Left colon (tissue), 2 donors: ENCODE data around the gene SYT9. TPM values are rescaled to one million over a fixed set of nuclear protein-coding genes. Genes with fewer than 3 reads are reported as not detected.

Experiments used
- ATAC-seq: fragments of 200-7000 bp; cut with Tn5 transposase; one replicate; pipeline ENCODE4 v1.9.1; 2020; ENCODE audit warnings: mild to moderate bottlenecking, moderate library complexity
- DNase-seq, 2 donors: peaks; one replicate each; pipeline ENCODE4 v3.0.0-alpha.2; 2020
- intact Hi-C, 2 donors: fragments of 100-400 bp; cut with DNase I in 1 of 2; cut with micrococcal nuclease in 1 of 2; formaldehyde crosslinking; loops; one replicate each; pipeline versions ENCODE4 v1.11.2 to v1.14.0; 2022; cut with DNase I, micrococcal nuclease
- total RNA-seq, 2 donors: library from RNA; stranded (reverse); fragmentation: NEBNext Ultra II Directional; extraction: Animal tissue kit (Norgen Biotek cat#: 25700); gene quantifications; one replicate each; pipeline ENCODE4 v1.2.1, GENCODE V29; 2021
- donor health status: DM: no; HTN: no; CAD: no.
- donor health status: DM: yes; HTN: yes; CAD: no.

The SYT9 gene
- total RNA-seq, 2 donors from 2014 or later: 0.17 TPM; not detected in 1

GRCh38 chr11:7263842-7264241 lies 12.1 kb downstream of the SYT9 start:
- no peak for DNase-seq
- no peak for ATAC-seq
- intact Hi-C loops: loop anchor here in 1 of 2 donors (2.0 kb wide), 1 partner anchor 55 kb away; no protein-coding TSS in a partner anchor

- intact Hi-C loops: no loop called here
Measured at GRCh38 chr11:7268758-7269157, 17.1 kb downstream of the SYT9 start.

DNA sequence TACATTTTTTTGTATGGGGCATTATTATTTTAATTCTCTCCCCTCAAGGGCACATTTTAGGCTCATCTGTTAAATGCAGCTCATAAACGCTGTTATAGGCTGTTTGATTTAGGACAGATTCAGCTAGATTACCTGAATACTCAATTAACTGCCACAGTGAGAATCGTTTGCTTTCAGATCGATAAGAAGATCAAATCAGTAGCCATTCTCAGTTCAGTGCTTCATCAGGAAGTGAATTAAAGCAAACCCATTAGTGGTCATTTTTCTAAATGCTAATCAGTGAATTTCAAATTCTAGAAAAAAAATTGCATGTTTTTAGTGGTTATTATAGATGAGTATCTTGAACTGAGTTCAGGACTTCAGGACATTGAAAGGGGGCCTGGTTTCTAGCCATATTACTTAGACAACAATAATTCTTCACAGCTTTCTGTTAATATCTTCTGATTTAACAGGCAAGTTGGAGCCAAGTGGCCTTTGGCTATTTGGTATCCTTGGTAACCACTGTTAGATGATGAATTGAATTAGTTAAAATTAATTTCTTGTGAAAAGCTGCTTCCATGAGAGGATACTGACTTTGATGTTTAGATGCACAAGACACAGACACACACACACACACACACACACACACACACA lies 18.6 kb downstream of the SYT9 start:
- ATAC-seq (no peak), DNase-seq (no peak)
- intact Hi-C loops: no loop called here

More at GRCh38 chr11:7268758-7269157, 17.1 kb downstream of the SYT9 start:
- ATAC-seq (no peak), DNase-seq (no peak)

DNA sequence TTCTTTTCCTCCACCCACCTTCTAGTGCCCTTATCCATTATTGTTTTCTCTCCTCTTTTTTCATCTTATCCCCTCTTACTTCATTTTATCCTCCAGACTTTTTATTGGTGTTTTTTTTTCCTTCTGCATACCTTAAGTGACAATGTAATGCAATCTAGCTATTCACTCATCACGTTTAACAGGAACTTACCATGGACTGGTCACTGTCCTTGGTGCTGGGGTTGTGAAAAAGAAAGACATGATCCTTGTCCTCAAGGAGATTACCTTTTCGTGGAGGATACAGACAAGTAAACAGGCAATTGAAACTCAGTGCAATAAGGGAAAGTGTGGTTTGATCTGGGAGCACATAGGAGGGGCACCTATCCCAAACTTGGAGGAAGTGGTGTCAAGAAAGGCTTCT lies 20.7 kb downstream of the SYT9 start:
- intact Hi-C loops: no loop called here
- DNase-seq (no peak), ATAC-seq (no peak)

- intact Hi-C loops: no loop called here
- DNase-seq (no peak), ATAC-seq (no peak)
Measured at GRCh38 chr11:7275133-7275532, 23.4 kb downstream of the SYT9 start.

DNA sequence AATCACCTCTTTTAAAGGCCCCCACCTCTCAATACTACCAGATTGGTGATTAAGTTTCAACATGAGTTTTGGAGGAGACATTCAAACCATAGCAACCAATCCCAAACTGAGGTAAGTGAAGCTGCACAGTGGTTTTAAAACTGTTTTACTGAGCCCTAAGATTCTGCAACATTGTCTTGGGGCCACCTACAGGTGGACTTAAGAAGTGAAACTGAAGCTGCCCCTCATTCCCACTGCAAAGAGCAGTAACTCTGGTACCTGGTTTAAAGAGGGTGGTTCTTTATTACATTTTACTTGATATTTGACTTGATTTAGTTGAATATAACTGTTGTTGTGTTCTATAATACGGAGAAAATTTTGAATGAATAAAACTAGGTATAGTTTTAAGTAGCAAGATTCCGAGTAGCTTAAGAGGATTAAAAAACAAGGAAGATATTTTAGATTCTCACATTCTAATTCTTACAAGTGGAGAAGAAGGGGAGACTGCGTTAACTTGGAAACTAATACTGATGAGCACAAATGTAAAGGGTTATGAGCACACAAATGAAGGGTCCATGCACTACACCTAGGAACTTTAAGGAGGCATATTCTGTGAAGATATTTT lies 26.7 kb downstream of the SYT9 start:
- ATAC-seq: no peak

GRCh38 chr11:7279676-7280075 lies 28.0 kb downstream of the SYT9 start:
- intact Hi-C loops: no loop called here
- ATAC-seq: no peak
- no peak for DNase-seq

More for the DNA sequence above, 26.7 kb downstream of the SYT9 start:
- no peak for DNase-seq
- intact Hi-C loops: no loop called here

- ATAC-seq (no peak), DNase-seq (no peak)
- intact Hi-C loops: no loop called here
Measured at GRCh38 chr11:7281079-7281478, 29.4 kb downstream of the SYT9 start.

DNA sequence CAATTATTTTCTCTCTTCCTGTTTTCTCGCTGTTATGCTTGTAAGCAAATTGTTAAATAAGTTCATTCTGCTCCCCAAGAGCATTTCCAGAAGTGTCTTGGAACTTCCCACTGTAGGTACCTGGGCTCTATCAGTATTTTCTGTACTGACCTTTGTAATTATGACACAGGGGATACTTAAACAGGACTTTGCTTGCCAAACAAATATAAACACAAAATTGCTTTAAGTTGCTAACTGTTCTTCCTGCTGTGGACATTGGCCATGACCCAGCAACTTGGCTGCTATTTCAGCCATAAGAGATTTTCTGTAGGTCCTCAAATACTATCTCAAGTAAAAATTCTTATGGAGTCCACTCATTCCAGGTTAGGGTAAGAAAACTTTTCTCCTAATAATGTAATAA lies 30.1 kb downstream of the SYT9 start:
- intact Hi-C loops: no loop called here

GRCh38 chr11:7286178-7286577 lies 34.5 kb downstream of the SYT9 start:
- no peak for DNase-seq
- no peak for ATAC-seq
- intact Hi-C loops: no loop called here

More for the DNA sequence above, 30.1 kb downstream of the SYT9 start:
- no peak for DNase-seq
- ATAC-seq: no peak

DNA sequence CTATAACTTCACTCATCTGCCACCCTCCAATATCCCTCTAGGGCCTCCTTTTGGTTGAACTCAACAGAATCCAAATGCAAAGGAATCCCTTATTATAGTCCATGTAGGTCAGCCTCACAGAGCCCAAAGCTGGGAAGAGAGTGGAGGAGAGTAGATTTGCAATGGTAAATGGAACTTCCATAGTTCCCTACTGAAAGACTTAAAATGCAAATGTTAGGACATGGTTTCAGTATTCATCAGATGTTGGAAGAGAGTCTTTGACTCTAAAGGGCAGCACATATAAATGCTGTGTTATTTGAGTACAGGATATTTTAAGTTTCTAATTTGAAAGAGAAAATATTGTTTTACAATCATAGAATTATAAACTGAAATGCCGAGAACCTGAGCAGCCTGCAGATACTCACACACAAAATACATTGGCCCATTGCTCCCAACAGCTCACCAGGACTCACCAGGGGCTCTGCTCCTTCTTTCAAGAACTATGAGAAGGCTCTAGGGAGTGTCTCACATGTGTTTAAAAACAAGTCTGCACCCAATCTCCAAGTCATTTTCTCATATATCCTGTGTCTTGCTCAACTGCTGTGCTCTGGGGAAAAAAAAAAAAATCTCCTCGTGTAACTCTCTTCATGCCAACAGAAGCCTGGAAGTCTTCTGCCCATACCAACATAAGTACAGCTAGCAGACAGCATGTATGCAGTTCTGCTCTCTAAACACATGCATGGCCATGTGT lies 39.6 kb downstream of the SYT9 start:
- ATAC-seq: no peak
- DNase-seq: no peak
- intact Hi-C loops: no loop called here

DNA sequence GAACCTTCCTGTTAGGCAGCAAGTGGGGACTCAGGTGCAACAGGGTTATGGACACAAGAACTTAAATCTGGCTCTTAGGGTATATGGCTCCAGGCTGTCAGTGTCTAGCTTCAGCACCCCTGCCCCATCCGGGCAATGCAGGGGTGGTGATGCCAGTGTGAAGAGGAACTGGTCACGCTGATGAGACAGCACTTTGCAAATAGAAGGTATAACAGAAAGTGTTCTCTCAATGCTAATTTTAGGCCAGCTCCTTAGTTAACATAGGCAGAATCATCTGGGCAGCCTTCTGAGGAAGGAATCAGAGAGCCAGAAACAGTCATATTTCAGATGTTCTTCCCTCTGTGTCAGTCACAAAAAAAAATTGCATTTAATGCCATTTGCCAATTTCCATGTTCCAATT lies 41.2 kb downstream of the SYT9 start:
- intact Hi-C loops: no loop called here
- ATAC-seq (no peak), DNase-seq (no peak)

- intact Hi-C loops: no loop called here
- ATAC-seq: no peak
- no peak for DNase-seq
Measured at GRCh38 chr11:7299393-7299792, 47.7 kb downstream of the SYT9 start.

- no peak for ATAC-seq
Measured at GRCh38 chr11:7300281-7300680, 48.6 kb downstream of the SYT9 start.

DNA sequence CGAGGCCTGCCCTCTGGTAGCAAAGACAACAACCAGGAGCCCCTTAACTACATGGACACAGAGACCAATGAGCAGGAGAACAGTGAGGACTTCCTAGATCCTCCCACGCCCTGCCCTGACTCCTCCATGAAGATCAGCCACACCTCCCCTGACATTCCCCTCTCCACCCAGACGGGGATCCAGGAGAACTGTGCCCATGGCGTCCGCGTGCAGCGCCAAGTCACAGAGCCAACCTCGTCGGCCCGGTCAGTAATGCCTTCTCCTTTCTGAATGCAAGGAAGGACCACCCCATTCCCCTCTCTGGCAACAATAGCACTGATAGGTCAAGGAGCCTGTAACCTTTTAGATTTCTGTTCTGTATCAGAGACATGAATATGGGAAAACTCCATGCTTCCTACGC lies 51.4 kb downstream of the SYT9 start:
- DNase-seq: no peak
- intact Hi-C loops: no loop called here
- ATAC-seq: no peak

More at GRCh38 chr11:7300281-7300680, 48.6 kb downstream of the SYT9 start:
- DNase-seq: no peak
- intact Hi-C loops: no loop called here

- intact Hi-C loops: no loop called here
- no peak for ATAC-seq
Measured at GRCh38 chr11:7306900-7307299, 55.2 kb downstream of the SYT9 start.

DNA sequence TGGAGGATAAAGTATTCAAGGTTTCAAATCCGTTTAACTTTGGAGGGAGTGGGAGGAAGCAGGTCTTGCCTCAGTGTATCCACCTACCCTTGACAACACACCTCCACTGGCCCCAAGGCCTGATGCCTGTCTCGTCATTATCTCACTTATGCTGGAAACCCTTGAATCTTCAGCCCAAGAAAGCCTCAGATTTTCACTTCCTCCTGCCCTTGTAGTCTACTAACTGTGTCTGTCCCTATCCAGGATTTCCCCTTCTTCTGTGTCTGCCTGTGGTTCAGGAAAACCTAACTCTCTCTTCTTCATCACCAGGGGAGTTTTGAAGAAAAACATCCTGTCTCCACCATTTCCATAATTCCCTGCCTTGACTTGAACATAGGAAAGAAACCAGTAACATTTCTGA lies 56.1 kb downstream of the SYT9 start:
- intact Hi-C loops: no loop called here
- DNase-seq (no peak), ATAC-seq (no peak)

More at GRCh38 chr11:7306900-7307299, 55.2 kb downstream of the SYT9 start:
- DNase-seq: no peak

- intact Hi-C loops: no loop called here
- ATAC-seq: no peak
- DNase-seq: no peak
Measured at GRCh38 chr11:7311903-7312302, 60.2 kb downstream of the SYT9 start.

GRCh38 chr11:7314811-7315604 lies 63.3 kb downstream of the SYT9 start:
- intact Hi-C loops: no loop called here
- ATAC-seq (no peak), DNase-seq (no peak)
